OCI-M2 (cell line): Measurements from ENCODE around the gene CROCC.
"Not testable (repeated sequence)": the region's sequence is repeated elsewhere in the genome, so short reads cannot be mapped to it uniquely, and the experiment has no call there.

Experiments
- DNase-seq: peaks from one replicate; lab custom pipeline; 2025; ENCODE audit not compliant: unreplicated experiment; lab: John Stamatoyannopoulos, UW

The CROCC gene

GRCh38 chr1:16938351-16939321 lies 16.9 kb downstream of the CROCC start:
- DNase-seq, result no peak

DNA sequence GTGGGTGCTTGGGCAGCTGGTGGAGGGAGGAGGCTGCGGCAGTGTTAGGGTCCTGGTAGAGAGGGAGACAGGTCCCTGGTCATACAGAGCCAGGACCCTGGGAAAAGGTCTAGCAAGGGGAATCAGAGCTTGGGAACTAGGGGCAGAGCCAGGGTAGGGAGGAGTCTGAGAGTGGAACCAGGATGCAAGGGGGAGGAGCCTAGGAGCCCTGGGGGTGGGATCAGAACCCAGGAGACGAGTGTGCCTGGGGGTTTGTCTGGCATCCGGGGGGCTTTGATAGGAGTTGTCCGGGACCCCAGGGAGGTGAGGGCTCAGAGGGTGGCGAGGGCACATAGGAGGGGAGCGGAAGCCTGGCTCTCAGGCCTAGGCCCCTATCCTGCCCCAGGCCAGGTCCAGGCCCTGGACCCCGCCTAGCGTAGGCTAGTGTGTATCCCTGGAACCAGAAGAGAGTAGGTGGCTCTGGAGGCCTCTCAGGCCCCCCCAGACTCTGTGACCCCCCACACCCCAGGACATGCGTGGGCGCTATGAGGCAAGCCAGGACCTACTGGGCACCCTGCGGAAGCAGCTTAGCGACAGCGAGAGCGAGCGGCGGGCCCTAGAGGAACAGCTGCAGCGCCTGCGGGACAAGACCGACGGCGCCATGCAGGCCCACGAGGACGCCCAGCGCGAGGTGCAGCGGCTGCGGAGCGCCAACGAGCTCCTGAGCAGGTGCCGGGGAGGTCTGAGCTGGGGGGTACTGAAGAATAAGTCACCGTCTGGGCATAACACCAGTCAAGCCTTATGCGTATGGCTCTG lies 17.9 kb downstream of the CROCC start:
- DNase-seq, result not testable (repeated sequence)

GRCh38 chr1:16944038-16944437 lies 22.3 kb downstream of the CROCC start:
- no peak for DNase-seq

DNA sequence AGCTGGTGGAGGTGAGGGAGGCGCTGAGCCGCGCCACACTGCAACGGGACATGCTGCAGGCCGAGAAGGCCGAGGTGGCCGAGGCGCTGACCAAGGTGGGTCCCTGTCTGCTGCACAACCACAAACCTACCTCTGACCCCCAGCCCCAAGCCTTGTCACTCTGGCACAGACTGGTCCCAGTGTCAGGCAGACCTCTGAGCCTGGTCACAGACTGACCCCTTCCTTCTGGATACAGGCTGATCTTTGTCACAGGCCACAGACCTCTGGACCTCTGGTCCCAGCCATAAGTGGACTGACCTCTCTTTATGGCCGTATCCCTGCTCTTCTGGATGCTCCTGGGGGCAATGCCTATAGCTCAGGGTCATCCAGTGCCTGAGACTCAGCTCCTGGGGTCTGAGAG lies 23.8 kb downstream of the CROCC start:
- not testable (repeated sequence) for DNase-seq

DNA sequence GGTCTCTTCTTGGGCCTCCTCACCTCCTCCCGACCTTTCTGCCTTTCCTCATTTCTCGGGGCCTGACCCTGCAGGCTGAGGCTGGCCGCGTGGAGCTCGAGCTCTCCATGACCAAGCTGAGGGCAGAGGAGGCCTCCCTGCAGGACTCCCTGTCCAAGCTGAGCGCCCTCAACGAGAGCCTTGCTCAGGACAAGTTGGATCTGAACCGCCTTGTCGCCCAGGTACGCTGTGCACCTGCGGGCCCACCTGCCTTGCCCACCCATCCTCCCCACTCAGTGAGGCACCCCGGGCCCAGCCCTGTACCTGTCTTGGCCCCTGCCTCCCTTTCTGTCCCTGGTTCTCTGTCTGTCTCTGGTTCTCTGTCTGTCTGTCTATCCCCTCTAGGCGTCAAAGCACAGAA lies 24.5 kb downstream of the CROCC start:
- DNase-seq, result not testable (repeated sequence)

- no peak for DNase-seq
Measured at GRCh38 chr1:16946646-16947045, 24.9 kb downstream of the CROCC start.

GRCh38 chr1:16948282-16948891 lies 26.7 kb downstream of the CROCC start:
- DNase-seq, result not testable (repeated sequence)

GRCh38 chr1:16949026-16949425 lies 27.3 kb downstream of the CROCC start:
- not testable (repeated sequence) for DNase-seq

DNA sequence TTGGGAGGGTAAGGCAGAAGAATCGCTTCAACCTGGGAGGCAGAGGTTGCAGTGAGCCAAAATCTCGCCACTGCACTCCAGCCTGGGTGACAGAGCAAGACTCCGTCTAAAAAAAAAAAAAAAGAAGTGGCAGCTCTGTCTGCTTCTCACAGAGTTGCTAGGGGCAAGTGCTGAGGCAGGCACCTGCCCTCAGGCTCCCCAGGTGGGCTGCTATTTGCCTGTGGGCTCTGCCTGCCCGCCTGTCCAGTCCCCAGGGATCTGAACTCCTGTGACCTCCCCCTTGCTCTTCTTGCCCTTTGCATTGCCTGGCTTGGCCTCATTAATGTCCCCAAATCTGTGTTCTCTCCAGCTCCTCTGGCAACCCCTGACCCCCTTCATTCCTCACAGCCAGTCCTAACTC lies 30.6 kb downstream of the CROCC start:
- DNase-seq, result not testable (repeated sequence)

DNA sequence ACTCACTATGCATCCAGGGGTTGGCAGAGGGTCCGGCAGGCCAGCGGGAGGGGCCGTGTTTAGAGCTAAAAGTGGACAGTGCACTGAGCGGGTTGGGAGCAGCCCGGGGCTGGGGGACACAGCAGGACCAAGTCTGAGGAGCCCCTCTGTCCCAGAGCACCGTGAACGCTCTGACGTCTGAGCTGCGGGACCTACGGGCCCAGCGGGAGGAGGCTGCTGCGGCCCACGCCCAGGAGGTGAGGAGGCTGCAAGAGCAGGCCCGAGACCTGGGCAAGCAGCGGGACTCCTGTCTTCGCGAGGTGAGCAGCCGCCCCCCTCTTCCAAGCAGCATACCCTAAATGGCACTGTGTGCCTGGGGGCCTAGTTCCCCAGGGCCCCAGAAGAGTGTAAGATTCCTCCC lies 32.8 kb downstream of the CROCC start:
- no peak for DNase-seq

- no peak for DNase-seq
Measured at GRCh38 chr1:16955186-16955585, 33.5 kb downstream of the CROCC start.

- no peak for DNase-seq
Measured at GRCh38 chr1:16956775-16957174, 35.0 kb downstream of the CROCC start.

DNA sequence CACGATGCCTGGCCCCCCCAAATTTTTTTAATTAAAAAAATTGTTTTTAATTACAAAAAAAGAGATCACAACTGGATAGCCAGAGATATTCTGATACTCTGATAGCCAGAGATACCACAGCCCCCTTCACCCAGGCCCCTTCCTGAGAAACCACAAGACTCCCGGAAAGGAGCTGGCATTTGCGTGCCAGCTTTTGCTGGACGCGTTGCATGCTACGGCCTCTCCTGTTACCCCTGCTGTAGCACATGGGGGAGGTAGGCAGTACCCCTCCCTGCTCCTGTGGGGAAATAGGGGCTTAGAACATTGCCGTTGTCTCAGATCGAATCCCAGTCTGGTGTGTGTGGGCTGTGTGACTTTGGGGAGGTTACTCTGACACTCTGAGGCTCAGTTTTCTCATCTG lies 36.0 kb downstream of the CROCC start:
- no peak for DNase-seq

GRCh38 chr1:16958475-16958874 lies 36.7 kb downstream of the CROCC start:
- no peak for DNase-seq

DNA sequence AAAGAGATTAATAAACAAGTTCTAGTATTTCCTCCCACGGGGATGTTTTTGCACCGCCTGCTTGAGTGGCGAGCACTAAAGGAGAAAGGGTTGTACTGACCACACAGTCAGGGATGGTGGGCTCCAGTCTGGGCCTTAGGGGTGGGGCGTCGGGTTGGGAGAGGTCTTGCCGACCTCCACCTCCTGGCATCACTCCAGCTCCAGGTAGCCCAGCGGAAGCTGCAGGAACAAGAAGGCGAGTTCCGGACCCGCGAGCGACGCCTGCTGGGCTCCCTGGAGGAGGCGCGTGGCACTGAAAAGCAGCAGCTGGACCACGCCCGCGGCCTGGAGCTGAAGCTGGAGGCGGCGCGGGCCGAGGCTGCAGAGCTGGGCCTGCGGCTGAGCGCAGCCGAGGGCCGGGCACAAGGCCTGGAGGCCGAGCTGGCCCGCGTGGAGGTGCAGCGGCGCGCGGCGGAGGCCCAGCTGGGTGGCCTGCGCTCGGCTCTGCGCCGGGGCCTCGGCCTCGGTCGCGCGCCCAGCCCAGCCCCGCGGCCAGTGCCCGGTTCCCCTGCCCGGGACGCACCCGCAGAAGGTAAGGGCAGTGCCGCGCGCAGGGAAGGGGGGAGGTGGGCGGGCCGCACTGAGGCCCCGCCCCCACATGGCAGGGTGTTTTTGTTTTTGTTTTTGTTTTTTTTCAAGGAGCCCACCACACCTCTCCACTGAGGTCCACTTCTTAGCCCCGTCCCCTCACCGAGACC lies 39.0 kb downstream of the CROCC start:
- DNase-seq, result peak; percentile 3

- DNase-seq, result no peak
Measured at GRCh38 chr1:16961297-16962133, 39.8 kb downstream of the CROCC start.

- not testable (repeated sequence) for DNase-seq
Measured at GRCh38 chr1:16964169-16964568, 42.4 kb downstream of the CROCC start.

- DNase-seq, result no peak
Measured at GRCh38 chr1:16965486-16966067, 43.8 kb downstream of the CROCC start.

DNA sequence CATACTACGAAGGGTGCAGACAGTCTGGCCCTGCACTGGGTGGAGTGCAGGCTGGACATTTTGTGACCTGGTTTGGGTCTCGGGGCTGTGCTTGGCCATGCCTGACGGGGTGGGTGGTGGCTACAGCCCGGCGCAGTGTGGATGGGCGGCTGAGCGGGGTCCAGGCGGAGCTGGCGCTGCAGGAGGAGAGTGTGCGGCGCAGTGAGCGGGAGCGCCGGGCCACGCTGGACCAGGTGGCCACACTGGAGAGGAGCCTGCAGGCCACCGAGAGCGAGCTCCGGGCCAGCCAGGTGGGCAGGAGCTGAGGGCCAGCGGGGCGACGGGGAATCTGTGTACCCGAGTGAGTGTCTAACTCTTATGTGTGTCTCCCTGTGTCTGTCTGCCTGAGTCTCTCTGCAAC lies 44.6 kb downstream of the CROCC start:
- no peak for DNase-seq
